ENCODE measurements around the gene CACNA1E.

DNA sequence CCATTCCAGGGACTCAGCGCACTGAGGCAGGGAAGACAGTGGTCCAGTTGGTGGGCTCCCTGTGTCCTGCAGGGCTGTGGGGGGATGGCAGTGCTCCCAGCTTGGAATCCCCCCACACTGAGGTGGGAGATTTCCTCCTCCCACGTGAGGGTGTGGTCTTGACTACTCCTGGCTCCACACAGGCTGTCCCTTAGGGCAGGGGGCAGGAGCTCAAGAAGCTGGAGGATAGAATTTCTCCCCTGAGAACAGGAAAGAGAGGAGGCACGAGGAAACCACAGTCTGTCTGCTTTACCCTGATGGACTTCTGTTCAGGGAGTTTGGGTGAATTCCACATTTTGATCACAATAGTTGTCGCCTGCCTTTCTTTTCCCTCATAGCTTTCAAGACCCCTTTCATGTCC is 62.1 kb downstream of the CACNA1E start:
- TF ChIP-seq POLR2AphosphoS5 (IDR thresholded peaks at IDR 0.05; ENCODE audit: low read depth) (no peak), EZH2 (IDR thresholded peaks at IDR 0.05; ENCODE audit: low read depth, unreplicated experiment) (no peak), EZH2phosphoT487 (IDR thresholded peaks at IDR 0.05; ENCODE audit: unreplicated experiment) (no peak), CREB1 (CRISPR knock-in tag; IDR thresholded peaks at IDR 0.05; ENCODE audit: low read depth) (no peak), ZNF331 (CRISPR knock-in tag; IDR thresholded peaks at IDR 0.05; ENCODE audit: low read depth) (no peak), ZNF114 (CRISPR knock-in tag; IDR thresholded peaks at IDR 0.05) (no peak), JUNB (IDR thresholded peaks at IDR 0.05; ENCODE audit: unreplicated experiment) (no peak), STAT1 (IDR thresholded peaks at IDR 0.05; ENCODE audit: unreplicated experiment) (no peak), NANOG (IDR thresholded peaks at IDR 0.05; ENCODE audit: borderline replicate concordance) (no peak)
- TF ChIP-seq, protein P1, sequence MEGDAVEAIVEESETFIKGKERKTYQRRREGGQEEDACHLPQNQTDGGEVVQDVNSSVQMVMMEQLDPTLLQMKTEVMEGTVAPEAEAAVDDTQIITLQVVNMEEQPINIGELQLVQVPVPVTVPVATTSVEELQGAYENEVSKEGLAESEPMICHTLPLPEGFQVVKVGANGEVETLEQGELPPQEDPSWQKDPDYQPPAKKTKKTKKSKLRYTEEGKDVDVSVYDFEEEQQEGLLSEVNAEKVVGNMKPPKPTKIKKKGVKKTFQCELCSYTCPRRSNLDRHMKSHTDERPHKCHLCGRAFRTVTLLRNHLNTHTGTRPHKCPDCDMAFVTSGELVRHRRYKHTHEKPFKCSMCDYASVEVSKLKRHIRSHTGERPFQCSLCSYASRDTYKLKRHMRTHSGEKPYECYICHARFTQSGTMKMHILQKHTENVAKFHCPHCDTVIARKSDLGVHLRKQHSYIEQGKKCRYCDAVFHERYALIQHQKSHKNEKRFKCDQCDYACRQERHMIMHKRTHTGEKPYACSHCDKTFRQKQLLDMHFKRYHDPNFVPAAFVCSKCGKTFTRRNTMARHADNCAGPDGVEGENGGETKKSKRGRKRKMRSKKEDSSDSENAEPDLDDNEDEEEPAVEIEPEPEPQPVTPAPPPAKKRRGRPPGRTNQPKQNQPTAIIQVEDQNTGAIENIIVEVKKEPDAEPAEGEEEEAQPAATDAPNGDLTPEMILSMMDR (conservative IDR thresholded peaks at IDR 0.05; ENCODE audit: low read depth in 2 of 2): no peak
- TF ChIP-seq, protein P2, sequence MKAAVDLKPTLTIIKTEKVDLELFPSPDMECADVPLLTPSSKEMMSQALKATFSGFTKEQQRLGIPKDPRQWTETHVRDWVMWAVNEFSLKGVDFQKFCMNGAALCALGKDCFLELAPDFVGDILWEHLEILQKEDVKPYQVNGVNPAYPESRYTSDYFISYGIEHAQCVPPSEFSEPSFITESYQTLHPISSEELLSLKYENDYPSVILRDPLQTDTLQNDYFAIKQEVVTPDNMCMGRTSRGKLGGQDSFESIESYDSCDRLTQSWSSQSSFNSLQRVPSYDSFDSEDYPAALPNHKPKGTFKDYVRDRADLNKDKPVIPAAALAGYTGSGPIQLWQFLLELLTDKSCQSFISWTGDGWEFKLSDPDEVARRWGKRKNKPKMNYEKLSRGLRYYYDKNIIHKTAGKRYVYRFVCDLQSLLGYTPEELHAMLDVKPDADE (IDR thresholded peaks at IDR 0.05): no peak
- TF ChIP-seq, protein P3, sequence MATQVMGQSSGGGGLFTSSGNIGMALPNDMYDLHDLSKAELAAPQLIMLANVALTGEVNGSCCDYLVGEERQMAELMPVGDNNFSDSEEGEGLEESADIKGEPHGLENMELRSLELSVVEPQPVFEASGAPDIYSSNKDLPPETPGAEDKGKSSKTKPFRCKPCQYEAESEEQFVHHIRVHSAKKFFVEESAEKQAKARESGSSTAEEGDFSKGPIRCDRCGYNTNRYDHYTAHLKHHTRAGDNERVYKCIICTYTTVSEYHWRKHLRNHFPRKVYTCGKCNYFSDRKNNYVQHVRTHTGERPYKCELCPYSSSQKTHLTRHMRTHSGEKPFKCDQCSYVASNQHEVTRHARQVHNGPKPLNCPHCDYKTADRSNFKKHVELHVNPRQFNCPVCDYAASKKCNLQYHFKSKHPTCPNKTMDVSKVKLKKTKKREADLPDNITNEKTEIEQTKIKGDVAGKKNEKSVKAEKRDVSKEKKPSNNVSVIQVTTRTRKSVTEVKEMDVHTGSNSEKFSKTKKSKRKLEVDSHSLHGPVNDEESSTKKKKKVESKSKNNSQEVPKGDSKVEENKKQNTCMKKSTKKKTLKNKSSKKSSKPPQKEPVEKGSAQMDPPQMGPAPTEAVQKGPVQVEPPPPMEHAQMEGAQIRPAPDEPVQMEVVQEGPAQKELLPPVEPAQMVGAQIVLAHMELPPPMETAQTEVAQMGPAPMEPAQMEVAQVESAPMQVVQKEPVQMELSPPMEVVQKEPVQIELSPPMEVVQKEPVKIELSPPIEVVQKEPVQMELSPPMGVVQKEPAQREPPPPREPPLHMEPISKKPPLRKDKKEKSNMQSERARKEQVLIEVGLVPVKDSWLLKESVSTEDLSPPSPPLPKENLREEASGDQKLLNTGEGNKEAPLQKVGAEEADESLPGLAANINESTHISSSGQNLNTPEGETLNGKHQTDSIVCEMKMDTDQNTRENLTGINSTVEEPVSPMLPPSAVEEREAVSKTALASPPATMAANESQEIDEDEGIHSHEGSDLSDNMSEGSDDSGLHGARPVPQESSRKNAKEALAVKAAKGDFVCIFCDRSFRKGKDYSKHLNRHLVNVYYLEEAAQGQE (IDR thresholded peaks at IDR 0.05; ENCODE audit: unreplicated experiment): no peak
